ENCODE data around the gene ZNF398. TPM values are rescaled to one million over a fixed set of nuclear protein-coding genes. Genes with fewer than 3 reads are reported as not detected.

The ZNF398 gene
- total and polyA plus RNA-seq, 9 of the 15 experiments (the other 6 are each of a cell fraction or from before 2014, with no cell fraction given), result 4.0 to 18.6 (median 10.4) TPM

DNA sequence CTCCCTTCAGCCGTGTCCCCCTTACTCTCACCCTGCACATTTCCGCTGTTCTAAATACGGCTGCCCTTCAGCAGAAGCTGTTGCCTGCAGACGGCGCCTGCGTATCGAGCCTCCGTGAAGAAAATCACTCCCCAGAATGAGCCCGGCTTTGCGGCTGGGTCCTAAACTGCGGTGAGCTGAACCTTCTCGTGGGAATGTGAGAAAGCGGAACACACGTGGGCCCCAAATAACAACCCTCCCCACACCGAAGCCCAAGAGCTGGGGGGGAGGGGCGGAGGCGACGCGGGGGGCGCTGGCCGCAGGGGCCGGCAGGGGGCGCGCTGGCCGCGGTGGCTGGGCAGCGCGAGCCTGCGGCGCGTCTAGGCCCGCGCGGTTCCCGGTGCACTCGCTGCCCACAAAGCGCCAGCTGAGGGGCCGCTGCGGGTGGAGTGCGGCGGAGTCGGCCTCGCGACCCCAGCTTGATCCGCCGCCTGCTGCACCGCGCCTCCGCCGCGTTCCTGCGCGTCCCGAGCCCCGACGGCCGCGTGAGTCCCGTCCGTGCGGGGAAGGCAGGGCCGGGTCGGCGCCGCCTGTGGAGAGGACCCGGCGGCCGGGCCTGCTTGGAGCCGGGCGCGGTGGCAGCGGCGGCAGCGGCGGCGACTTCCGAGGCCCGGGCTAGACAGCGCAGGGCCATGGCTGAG lies at the start of gene ZNF398 (continued):
- TF ChIP-seq, protein P1, sequence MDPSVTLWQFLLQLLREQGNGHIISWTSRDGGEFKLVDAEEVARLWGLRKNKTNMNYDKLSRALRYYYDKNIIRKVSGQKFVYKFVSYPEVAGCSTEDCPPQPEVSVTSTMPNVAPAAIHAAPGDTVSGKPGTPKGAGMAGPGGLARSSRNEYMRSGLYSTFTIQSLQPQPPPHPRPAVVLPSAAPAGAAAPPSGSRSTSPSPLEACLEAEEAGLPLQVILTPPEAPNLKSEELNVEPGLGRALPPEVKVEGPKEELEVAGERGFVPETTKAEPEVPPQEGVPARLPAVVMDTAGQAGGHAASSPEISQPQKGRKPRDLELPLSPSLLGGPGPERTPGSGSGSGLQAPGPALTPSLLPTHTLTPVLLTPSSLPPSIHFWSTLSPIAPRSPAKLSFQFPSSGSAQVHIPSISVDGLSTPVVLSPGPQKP (CRISPR knock-in tag; IDR thresholded peaks at IDR 0.05), result 0 out of 2 replicates have a peak, but pooled peaks have one; percentile 22
- peak; percentile 85 for TF ChIP-seq POLR2A (conservative IDR thresholded peaks at IDR 0.05)
- TF ChIP-seq, protein P2, sequence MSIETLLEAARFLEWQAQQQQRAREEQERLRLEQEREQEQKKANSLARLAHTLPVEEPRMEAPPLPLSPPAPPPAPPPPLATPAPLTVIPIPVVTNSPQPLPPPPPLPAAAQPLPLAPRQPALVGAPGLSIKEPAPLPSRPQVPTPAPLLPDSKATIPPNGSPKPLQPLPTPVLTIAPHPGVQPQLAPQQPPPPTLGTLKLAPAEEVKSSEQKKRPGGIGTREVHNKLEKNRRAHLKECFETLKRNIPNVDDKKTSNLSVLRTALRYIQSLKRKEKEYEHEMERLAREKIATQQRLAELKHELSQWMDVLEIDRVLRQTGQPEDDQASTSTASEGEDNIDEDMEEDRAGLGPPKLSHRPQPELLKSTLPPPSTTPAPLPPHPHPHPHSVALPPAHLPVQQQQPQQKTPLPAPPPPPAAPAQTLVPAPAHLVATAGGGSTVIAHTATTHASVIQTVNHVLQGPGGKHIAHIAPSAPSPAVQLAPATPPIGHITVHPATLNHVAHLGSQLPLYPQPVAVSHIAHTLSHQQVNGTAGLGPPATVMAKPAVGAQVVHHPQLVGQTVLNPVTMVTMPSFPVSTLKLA (conservative IDR thresholded peaks at IDR 0.05), result peak; percentile 94 to 96
- TF ChIP-seq OTX1 (CRISPR knock-in tag; IDR thresholded peaks at IDR 0.05), result peak; percentile 88
- no peak for TF ChIP-seq ZNF583 (CRISPR knock-in tag; IDR thresholded peaks at IDR 0.05)
- peak; percentile 63 for TF ChIP-seq TAF7 (tag; IDR thresholded peaks at IDR 0.05)
- no peak for TF ChIP-seq ZNF764 (CRISPR knock-in tag; IDR thresholded peaks at IDR 0.05; ENCODE audit: low read depth)
- TF ChIP-seq PYGO2 (tag; IDR thresholded peaks at IDR 0.05), result no peak
- TF ChIP-seq STAG1 (CRISPR knock-in tag; IDR thresholded peaks at IDR 0.05; ENCODE audit: borderline replicate concordance), result peak; percentile 57
- no peak for TF ChIP-seq SNIP1 (IDR thresholded peaks at IDR 0.05; ENCODE audit: low read depth)
- no peak for TF ChIP-seq STAT5B (CRISPR knock-in tag; IDR thresholded peaks at IDR 0.05)
- peak; percentile 63; the same call in 1 of the 2 replicates for TF ChIP-seq ZFPM2 (CRISPR knock-in tag; IDR thresholded peaks at IDR 0.05)
- 0 out of 2 replicates have a peak, but pooled peaks have one; percentile 42 for TF ChIP-seq MEF2D (tag; conservative IDR thresholded peaks at IDR 0.05; ENCODE audit: low read depth)
- TF ChIP-seq SMAD4 (CRISPR knock-in tag; conservative IDR thresholded peaks at IDR 0.05), result no peak; the same call in none of the 2 replicates
- TF ChIP-seq, protein P3, sequence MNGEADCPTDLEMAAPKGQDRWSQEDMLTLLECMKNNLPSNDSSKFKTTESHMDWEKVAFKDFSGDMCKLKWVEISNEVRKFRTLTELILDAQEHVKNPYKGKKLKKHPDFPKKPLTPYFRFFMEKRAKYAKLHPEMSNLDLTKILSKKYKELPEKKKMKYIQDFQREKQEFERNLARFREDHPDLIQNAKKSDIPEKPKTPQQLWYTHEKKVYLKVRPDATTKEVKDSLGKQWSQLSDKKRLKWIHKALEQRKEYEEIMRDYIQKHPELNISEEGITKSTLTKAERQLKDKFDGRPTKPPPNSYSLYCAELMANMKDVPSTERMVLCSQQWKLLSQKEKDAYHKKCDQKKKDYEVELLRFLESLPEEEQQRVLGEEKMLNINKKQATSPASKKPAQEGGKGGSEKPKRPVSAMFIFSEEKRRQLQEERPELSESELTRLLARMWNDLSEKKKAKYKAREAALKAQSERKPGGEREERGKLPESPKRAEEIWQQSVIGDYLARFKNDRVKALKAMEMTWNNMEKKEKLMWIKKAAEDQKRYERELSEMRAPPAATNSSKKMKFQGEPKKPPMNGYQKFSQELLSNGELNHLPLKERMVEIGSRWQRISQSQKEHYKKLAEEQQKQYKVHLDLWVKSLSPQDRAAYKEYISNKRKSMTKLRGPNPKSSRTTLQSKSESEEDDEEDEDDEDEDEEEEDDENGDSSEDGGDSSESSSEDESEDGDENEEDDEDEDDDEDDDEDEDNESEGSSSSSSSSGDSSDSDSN (IDR thresholded peaks at IDR 0.05; ENCODE audit: borderline replicate concordance in 1 of 2, low read depth in 2 of 2, low read length in 2 of 2), result peak; percentile 64 to 72; a peak in 3 of 4 replicates
- TF ChIP-seq CXXC5 (CRISPR knock-in tag; IDR thresholded peaks at IDR 0.05), result peak; percentile 85
- TF ChIP-seq, protein P4, sequence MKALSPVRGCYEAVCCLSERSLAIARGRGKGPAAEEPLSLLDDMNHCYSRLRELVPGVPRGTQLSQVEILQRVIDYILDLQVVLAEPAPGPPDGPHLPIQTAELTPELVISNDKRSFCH (CRISPR knock-in tag; IDR thresholded peaks at IDR 0.05), result no peak
- TF ChIP-seq, protein P4 (tag; IDR thresholded peaks at IDR 0.05), result peak; percentile 84
- TF ChIP-seq HLTF (IDR thresholded peaks at IDR 0.05), result 0 out of 2 replicates have a peak, but pooled peaks have one; percentile 48
- TF ChIP-seq RBBP5 (IDR thresholded peaks at IDR 0.05; ENCODE audit: borderline replicate concordance, insufficient read depth, low read length, poor library complexity, severe bottlenecking), result peak; percentile 97
- no peak for TF ChIP-seq NR2C1 (IDR thresholded peaks at IDR 0.05)
- TF ChIP-seq NR2C1 (tag; IDR thresholded peaks at IDR 0.05), result no peak
- TF ChIP-seq NFIX (CRISPR knock-in tag; IDR thresholded peaks at IDR 0.05; ENCODE audit: low read depth), result no peak
- TF ChIP-seq ATF7 (IDR thresholded peaks at IDR 0.05), result peak; percentile 51; the same call in 1 of the 2 replicates
- TF ChIP-seq PTTG1 (tag; IDR thresholded peaks at IDR 0.05; ENCODE audit: low read depth), result no peak
- no peak for TF ChIP-seq HNRNPUL1 (IDR thresholded peaks at IDR 0.05; ENCODE audit: low read length)

Measured in K562 (cell line).